GM19035 (cell line): ENCODE results near the gene CD300LG.
"Not testable (repeated sequence)": the region's sequence is repeated elsewhere in the genome, so short reads cannot be mapped to it uniquely, and the experiment has no call there.

Experiments
- ATAC-seq: cut with Tn5 transposase; IDR thresholded peaks from one replicate; pipeline ENCODE4 v1.9.1; 2021; ENCODE audit not compliant: unreplicated experiment

The CD300LG gene

GRCh38 chr17:43852571-43852970 is 5.6 kb downstream of the CD300LG start:
- no peak for ATAC-seq

GRCh38 chr17:43853546-43853945 is 6.6 kb downstream of the CD300LG start:
- no peak for ATAC-seq

DNA sequence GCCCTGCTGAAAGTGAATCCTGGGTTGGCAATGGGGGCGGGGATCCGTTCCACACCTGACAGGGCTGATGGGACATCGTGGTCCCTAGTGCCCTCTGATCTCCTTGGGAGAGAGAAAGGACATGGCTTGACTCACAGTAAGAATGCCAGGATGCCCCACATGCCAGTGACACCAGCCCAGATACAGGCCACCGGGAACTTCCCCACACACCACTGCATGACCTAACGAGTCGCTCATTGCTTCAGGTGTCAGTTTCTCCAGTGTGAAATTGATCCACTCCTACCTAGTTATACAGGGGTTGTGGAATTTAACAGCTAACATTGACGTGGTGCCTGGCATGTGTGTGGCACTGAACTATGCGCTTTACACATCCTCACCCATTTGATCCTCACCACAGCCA is 7.5 kb downstream of the CD300LG start:
- no peak for ATAC-seq

DNA sequence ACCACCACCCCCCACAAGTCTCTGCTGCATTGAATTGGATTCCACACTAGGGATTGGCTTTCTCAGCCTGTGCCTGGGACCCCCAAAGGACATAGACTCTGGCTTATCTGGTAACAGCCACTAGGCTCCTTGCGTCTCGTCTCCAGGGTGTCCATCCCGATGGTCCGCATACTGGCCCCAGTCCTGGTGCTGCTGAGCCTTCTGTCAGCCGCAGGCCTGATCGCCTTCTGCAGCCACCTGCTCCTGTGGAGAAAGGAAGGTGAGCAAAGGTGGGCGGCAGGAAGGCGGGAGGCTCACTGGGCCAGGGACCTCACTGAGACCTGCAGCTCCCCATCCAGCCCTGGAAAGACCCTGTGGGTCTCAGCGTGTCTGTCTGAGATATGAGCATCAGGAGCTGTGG is 8.1 kb downstream of the CD300LG start:
- ATAC-seq, result no peak

DNA sequence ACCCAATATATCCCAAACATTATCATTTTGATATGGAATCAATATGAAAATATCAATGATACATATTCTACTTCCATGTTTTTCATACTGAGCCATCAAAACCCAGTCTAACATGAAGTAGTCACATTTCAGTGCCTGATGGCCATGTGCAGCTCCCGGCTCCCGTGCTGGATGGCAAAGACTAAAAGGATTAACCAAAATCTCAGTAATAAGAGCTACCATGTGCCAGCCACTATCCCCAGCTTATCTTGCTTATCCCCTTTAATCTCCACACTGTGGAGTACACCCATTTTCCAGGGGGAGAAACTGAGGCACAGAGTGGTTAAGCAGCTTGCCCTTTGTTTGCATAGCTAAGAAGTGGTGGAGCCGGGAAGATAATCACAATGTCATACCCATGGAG is 9.2 kb downstream of the CD300LG start:
- no peak for ATAC-seq

DNA sequence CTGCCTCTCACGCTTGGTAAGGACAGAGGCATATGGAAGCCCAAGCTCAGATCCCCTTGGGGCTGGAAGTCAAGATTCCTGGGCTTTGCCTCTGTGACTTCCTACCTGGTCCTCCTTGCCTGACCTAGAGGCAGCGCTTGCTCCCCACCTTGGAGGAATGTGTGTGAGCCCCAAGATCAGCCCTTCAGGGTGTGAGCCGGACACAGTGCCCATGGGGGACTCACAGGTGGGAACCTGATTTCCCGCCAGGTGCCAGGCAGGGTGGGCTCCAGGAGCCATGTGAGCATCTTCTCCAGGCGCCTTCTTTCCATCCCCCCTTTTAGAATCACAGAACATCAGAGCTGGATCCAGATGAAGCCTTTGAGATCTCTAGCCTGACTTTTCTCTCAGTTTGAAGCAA is 10.2 kb downstream of the CD300LG start:
- ATAC-seq, result no peak

- ATAC-seq, result no peak
Measured at GRCh38 chr17:43857957-43858600, 11.1 kb downstream of the CD300LG start.

DNA sequence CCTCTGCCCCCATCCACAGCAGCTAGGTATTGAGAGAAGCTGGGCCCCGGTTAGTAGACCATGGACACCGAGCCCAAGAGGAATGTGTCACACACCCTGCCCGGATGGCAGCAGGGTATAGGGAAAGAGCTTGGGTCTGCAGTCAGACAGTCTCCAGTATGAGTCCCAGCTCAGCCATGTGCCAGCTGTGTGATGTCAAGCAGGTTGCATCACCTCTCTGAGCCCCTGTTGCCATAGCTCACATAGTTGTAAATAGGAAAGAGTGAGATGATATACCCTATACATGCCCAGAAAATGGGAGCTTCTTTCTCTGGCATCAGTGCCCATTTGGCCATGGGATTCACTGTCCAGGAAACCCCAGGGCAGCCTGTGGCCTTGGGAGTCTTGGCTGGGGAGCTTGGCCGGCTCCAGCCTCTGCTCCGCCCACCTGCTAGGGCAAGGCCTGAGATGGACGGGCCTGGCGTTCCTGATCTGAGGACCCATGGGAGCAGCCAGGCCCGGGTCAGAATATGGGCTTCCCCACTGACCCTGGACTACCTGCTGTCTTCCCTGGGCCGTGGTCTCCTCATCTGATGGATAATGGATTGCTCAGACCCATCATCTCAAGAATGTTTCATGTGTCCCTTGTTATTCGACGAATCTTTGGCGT is 13.2 kb downstream of the CD300LG start:
- no peak for ATAC-seq

GRCh38 chr17:43860927-43861622 is 14.1 kb downstream of the CD300LG start:
- no peak for ATAC-seq

GRCh38 chr17:43861960-43862359 is 15.0 kb downstream of the CD300LG start:
- ATAC-seq, result no peak

DNA sequence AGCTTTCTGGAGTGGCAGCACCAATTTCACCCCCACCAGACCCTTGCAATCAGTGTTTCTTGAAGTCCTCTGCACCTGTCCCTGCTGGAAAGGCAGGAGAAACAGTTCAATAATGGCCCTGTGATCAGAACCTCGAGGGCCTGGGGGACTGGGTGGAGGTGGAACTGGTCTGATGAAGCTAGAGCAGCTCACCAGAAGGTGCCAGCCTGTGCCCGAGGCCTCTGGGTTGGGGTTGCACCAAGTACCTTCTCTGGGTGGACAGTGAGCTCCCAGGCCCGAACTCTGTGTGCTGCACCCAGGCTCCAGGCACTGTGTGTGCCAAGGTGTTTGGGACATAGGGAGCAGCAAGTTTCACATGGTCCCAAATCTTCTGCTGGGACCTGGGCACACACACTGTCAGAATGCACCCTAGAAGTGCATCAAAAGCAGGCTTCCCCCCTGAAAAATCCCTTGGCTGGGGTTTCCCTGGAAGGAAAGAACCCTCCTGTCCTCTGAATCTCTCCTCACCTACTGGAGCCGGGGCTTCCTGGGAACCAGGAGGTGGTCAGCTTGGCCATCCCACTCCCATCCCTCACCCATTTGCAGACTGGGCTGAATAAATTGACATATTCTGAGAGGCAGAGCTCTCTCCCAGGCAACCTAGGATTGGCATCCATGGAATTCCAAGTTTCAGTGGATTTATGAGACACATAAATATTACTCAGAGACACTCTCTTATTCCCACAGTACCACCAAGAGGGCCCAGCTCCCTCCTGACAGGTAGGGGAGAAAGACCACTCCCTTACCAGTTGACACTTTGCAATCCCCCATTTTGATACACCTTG is 17.4 kb downstream of the CD300LG start:
- no peak for ATAC-seq

DNA sequence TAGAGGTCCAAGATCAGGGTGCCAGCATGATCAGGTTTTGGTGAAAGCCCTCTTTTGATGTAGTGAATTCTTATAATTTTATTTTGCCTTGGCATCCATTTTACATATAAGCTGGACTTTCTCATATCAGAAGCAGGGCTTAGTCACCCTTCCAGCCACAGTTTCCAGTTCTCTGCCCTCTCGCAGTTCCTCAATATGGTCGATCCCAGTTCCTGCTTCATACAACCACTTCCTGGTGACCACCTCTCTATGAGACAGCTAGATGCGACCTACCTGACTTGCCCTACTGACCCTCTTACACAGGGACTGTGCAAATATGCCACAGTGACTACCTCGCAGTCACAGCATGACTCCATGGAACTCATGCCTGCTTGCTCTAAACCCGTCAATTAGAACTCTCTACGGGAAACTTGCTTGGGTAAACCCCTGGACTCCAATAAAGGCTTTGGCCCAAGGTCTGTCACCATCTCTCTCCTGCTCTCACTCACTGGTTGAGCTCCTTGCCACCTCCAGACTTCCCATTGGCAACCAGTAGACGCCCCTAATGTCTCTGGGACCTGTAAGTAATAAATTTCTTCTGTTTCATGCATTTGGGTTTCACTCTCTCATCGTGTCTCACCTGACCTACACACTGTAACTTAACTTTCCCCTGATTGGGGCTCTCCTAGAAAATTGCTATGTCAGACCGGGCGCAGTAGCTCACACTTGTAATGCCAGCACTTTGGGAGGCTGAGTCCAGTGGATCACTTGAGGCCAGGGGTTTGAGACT is 21.4 kb downstream of the CD300LG start:
- no peak for ATAC-seq

DNA sequence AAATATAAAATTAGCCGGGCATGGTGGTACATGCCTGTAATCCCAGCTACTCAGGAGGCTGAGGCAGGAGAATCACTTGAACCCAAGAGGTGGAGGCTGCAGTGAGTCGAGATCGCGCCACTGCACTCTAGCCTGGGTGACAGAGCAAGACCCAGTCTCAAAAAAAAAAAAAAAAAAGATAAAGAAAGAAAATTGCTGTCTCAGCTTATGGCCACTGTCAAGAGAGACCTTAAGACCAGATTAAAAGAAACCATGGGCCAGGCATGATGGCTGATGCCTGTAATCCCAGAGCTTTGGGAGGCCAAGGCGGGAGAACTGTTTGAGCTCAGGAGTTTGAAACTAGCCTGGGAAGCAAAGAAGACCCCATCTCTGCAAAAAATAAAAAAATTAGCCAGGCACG is 22.1 kb downstream of the CD300LG start:
- not testable (repeated sequence) for ATAC-seq

DNA sequence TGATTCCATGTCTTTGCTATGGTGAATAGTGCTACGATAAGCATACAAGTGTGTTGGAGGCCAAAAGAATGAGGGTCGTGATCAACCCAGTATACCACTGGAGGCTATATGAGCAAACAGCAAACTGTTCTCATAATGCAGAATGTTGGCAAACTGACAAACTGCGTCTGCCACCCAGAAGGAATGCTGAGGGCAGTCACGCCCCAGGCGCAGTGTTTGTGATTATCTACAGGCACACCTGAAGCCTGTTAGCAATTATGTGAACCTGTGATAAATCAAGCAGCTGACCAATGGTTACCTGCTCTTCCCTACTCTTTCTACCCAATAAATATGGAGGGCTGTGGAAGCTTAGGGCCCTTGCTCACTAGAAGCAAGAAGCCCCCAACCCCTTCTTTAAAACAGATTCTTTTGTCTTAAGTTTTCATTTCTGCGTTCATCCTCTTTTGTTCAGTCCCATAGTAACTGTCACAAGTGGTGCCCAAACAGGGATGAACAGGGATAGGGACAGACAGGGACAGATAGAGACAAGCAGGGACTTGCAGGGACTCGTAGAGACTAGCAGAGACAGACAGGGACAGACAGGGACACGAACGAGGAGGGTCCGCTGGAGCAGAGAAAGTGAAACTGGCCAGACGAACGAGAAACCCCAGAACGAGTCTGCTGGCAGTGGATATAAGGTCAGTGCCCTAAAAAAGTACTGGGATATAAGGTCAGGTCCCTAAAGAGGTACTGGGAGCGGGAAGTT is 25.1 kb downstream of the CD300LG start:
- ATAC-seq, result no peak

GRCh38 chr17:43873091-43873490 is 26.1 kb downstream of the CD300LG start:
- ATAC-seq, result no peak

DNA sequence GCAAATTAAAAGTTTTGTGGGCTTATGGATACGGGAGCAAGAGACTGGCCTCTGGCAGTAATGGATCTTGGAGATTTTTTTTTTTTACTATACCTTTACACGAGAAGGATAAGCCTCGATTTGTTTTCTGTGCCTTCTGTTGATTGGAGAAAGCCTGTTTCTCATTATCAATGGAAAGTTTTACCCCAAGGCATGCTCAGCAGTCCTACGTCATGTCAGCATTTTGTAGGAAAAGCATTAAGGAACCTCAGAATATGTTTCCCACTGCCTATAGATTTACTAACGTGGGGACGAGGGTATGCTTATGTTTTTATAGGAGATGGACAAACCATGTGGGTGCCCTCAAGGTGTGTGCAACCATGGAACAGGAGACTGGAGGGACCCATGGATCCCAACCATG is 26.8 kb downstream of the CD300LG start:
- ATAC-seq, result no peak

- ATAC-seq, result no peak
Measured at GRCh38 chr17:43874293-43874692, 27.3 kb downstream of the CD300LG start.

DNA sequence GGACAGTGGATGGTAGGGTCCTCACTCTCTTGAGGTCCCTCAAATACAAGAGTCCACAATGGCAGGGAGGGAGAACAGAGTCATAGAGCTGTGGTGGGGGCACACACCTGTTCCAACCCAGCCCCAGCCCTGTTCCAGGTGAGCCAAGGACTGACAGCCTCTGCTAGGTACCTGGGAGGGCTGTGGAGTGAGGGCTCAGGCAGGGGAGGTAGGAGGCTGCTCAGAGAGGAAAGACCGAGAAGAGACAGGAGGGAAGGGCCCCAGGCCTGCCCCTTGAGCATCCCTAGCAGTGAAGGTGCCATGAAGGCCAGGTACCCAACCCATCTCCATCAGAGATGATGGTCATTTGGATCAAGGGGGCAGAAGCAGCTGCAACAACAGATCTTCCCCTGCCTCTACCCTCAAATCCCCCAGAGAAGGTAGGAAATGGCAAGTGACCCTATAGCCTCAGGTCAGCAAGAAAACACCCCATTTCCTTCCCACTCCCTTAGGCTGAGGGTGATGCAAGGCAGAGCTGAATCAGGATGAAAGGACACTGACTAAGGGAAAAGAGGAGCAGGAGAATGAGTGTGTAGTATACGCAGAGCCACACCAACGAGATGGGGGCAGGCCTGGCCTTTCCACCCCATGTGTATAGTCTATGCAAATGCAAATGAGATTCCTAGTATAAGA is 28.6 kb downstream of the CD300LG start:
- ATAC-seq, result no peak

DNA sequence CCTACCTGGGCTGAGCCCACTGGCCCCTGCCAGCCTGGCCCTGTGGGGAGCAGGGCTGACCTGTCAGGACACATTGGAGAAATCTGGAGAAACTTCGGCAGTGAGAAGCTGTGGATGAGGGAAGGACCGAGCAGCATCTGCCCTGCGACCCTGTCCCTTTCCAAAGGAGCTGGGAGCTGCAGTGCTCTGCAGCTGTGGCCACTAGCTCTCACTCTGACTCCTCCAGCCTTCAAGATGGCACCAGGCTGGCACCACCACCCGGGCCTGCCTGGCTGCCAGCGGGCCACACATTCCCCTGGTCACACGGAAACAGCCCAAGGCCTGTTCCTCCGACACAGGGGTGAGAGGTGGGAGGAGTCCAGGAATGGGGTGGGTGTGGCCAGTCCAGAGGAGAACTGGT is 30.1 kb downstream of the CD300LG start:
- ATAC-seq, result no peak
